Thoracic aorta (tissue), 2 donors: ENCODE results near the gene CFB. TPM values are rescaled to one million over a fixed set of nuclear protein-coding genes. Genes with fewer than 3 reads are reported as not detected.
"Not testable (repeated sequence)": the region's sequence is repeated elsewhere in the genome, so short reads cannot be mapped to it uniquely, and the experiment has no call there.

Experiments used
- ATAC-seq: fragments of 150-250 bp; one replicate; pipeline ENCODE4 v1.8.0; 2017; ENCODE audit warnings: low read depth; ENCODE audit not compliant: insufficient number of reproducible peaks, low FRiP score
- DNase-seq: peaks from one replicate; pipeline ENCODE4 v3.0.0-alpha.2; 2020; ENCODE audit warnings: low spot score
- H3K27ac ChIP-seq, 2 donors: fragments of 200-600 bp; sonication (generic); 1 replicate in 1 of 2; 2 replicates in 1 of 2; pipeline ENCODE4 v1.5.1; 2016; ENCODE audit warnings: mild to moderate bottlenecking in 2 of 2, moderate library complexity in 2 of 2
- H3K27me3 ChIP-seq: fragments of 200-600 bp; sonication (generic); replicated peaks from 2 replicates; pipeline ENCODE4 v1.6.0; 2016; ENCODE audit warnings: mild to moderate bottlenecking; ENCODE audit not compliant: insufficient read depth
- H3K36me3 ChIP-seq: fragments of 200-600 bp; sonication (generic); one replicate; pipeline ENCODE4 v1.5.1; 2016
- H3K4me1 ChIP-seq, 2 donors: fragments of 200-600 bp; sonication (generic); 1 replicate in 1 of 2; 2 replicates in 1 of 2; pipeline versions ENCODE4 v1.5.1 to v1.6.0; 2016; ENCODE audit warnings: low read depth in 2 of 2, mild to moderate bottlenecking in 1 of 2; ENCODE audit not compliant: control insufficient read depth in 1 of 2
- H3K4me3 ChIP-seq: fragments of 200-600 bp; sonication (generic); 2 replicates; pipeline ENCODE4 v1.5.1; 2016; ENCODE audit warnings: mild to moderate bottlenecking
- H3K9me3 ChIP-seq: fragments of 200-600 bp; sonication (generic); 2 replicates; pipeline ENCODE4 v1.5.1; 2016
- total RNA-seq, 2 donors: library from RNA; depleted of rRNA; stranded (reverse); fragments of >200 nt; gene quantifications; one replicate each; pipeline versions ENCODE4 v1.1.0 to v1.2.3, GENCODE V29; 2016
- TF ChIP-seq, protein P1 (sequence below): fragments of 200-600 bp; sonication (generic); IDR thresholded peaks from one replicate; pipeline ENCODE4 v1.5.1; 2019; ENCODE audit warnings: antibody characterized with exemption

CFB gene
- total RNA-seq, 2 donors from 2014 or later: 55.2 to 142 TPM

DNA sequence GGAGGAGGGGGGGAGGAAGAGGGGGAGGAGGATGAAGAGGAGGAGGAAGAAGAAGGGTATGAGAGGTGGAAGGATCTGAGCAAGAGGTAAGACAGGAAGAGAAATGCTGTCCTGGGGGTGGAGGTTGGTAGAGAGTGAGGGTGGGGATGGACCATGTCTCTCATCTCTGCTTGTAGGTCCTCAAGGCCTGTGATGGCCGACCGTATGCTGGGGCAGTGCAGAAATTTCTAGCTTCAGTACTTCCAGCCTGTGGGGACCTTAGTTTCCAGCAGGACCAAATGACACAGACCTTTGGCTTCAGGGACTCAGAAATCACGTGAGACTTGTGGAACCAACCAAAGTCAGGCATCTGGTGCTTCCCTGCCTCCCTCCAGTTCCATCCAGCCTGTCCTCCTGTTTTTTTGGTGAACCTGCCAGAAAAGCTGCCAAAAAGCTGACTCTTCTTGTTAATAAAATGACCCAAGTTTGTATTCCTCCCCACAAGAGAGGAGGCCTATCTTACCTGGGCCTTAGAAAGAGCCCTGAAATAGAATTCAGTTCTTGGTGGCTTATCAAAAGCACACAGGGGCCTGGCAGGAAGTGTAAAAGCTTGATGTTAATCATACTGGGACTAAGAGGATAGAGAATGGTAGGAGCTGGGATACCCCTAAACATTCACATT lies 33.5 kb downstream of the CFB start:
- H3K27me3 ChIP-seq: no peaks in the 10 kb centered on the region
- H3K27ac ChIP-seq: no peak overlapping the region
- no peaks in the 10 kb centered on the region for H3K9me3 ChIP-seq
- peaks cover 12% of the 10 kb centered on the region for H3K36me3 ChIP-seq
- no peak for ATAC-seq
- no peaks in the 10 kb centered on the region for H3K4me1 ChIP-seq
- H3K4me3 ChIP-seq: no peak overlapping the region
- no peak for DNase-seq
- TF ChIP-seq, protein P1, sequence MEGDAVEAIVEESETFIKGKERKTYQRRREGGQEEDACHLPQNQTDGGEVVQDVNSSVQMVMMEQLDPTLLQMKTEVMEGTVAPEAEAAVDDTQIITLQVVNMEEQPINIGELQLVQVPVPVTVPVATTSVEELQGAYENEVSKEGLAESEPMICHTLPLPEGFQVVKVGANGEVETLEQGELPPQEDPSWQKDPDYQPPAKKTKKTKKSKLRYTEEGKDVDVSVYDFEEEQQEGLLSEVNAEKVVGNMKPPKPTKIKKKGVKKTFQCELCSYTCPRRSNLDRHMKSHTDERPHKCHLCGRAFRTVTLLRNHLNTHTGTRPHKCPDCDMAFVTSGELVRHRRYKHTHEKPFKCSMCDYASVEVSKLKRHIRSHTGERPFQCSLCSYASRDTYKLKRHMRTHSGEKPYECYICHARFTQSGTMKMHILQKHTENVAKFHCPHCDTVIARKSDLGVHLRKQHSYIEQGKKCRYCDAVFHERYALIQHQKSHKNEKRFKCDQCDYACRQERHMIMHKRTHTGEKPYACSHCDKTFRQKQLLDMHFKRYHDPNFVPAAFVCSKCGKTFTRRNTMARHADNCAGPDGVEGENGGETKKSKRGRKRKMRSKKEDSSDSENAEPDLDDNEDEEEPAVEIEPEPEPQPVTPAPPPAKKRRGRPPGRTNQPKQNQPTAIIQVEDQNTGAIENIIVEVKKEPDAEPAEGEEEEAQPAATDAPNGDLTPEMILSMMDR: no peak

DNA sequence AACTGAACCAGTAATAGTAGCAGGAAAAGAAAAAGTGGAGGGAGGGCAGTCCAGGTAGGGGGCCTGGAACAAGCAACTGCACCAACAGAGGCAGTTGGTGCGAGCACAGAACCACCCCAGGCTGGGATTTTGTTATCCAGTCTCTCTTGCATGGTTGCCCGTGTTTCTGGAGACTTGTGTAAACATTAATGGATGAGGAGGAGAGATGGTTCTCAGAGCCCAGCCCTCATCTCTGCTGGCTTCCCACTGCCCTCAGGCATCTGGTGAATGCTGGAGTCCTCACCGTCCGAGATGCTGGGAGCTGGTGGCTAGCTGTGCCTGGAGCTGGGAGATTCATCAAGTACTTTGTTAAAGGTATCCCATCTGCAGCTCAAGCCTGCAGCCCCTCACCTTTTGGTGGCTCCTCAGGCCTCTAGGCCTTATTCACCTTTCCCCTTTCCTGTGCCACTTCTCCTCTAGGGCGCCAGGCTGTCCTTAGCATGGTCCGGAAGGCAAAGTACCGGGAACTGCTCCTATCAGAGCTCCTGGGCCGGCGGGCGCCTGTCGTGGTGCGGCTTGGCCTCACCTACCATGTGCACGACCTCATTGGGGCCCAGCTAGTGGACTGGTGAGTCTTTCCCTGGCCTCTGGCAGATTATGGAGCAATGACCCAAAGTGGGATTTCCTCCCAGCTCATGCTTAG lies 34.4 kb downstream of the CFB start:
- not testable (repeated sequence) for DNase-seq

DNA sequence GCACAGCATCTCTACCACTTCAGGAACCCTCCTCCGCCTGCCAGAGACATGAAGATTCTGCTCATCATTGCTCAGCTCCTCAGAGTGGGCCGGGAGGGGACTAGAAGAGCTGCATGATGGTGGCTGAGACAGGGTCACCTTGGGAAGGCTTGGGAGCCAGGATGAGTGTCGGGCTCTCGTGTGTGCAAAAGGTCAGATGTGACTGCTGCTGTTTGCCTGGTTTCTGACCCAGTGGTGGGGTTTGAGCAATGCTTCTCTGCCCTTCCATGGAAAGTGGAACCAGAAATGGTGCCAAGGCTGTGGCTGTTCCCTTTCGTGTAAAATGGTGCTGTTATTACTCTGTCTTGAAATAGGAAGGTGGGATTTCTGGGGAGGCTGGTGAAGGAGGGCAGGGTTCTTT lies 35.1 kb downstream of the CFB start:
- ATAC-seq, DNase-seq, H3K4me1 ChIP-seq, H3K9me3 ChIP-seq, H3K27ac ChIP-seq, H3K4me3 ChIP-seq, H3K27me3 ChIP-seq: not testable (repeated sequence)
- H3K36me3 ChIP-seq: peaks cover 12% of the 10 kb centered on the region

More for the DNA sequence above, 34.4 kb downstream of the CFB start:
- not testable (repeated sequence) for H3K4me1 ChIP-seq, H3K4me3 ChIP-seq, ATAC-seq, H3K27me3 ChIP-seq, H3K9me3 ChIP-seq, H3K27ac ChIP-seq
- H3K36me3 ChIP-seq: peaks cover 12% of the 10 kb centered on the region

DNA sequence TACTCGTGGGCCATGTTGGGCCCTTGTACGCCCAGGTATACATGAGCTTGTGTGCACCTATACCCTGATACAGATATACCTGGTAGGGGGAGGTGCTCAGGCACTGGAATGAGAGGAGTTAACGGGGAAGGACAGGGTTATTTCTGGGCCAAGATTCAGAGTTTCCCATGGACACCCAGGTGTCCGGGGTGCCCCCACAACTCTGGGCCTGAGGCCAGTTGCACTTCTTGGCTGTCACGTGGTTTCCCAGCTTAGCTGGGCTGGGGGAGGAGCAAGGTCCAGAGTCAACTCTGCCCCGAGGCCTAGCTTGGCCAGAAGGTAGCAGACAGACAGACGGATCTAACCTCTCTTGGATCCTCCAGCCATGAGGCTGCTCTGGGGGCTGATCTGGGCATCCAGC lies 35.8 kb downstream of the CFB start, which contains the start of gene C4A:
Gene C4A, plus strand, starts transcription at position 314 of the 400 bp plus-strand sequence. Its CDS starts 51 bp downstream, at position 365.
- not testable (repeated sequence) for H3K4me3 ChIP-seq, H3K9me3 ChIP-seq, H3K27me3 ChIP-seq, H3K4me1 ChIP-seq, ATAC-seq, DNase-seq, H3K27ac ChIP-seq
- H3K36me3 ChIP-seq: peaks cover 12% of the 10 kb centered on the region

DNA sequence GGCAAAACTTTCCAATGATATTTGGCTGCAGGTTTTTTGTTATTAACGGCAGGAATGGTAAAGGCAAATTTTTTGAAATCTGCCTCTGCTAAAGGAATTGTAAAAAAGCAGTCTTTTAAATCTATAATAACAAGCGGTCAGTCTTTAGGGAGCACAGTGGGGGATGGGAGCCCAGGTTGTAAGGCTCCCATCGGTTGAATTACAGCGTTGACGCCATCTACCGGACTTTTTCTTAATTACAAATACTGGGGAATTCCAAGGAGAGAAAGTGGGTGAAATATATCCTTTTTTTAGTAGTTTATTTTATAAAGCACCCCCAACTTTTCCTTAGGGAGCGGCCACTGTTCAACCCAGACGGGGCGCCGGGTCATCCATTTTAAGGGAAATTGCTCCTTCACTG lies 43.5 kb downstream of the CFB start:
- not testable (repeated sequence) for H3K36me3 ChIP-seq, H3K4me1 ChIP-seq, H3K4me3 ChIP-seq, H3K27ac ChIP-seq, DNase-seq, ATAC-seq, H3K27me3 ChIP-seq, H3K9me3 ChIP-seq

DNA sequence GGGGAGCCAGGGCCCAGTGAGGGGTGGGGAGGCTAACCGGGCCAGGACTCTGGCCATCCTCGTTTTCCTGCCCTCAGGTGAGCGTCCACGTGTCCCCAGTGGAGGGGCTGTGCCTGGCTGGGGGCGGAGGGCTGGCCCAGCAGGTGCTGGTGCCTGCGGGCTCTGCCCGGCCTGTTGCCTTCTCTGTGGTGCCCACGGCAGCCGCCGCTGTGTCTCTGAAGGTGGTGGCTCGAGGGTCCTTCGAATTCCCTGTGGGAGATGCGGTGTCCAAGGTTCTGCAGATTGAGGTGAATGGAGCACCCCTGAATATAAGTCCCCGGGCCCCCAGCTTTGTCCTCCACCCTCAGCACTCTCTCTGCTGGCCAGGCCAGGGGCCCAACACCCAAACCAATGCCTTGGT lies 48.5 kb downstream of the CFB start:
- not testable (repeated sequence) for H3K27ac ChIP-seq, ATAC-seq, H3K4me3 ChIP-seq, H3K36me3 ChIP-seq, DNase-seq, H3K4me1 ChIP-seq, H3K27me3 ChIP-seq, H3K9me3 ChIP-seq

DNA sequence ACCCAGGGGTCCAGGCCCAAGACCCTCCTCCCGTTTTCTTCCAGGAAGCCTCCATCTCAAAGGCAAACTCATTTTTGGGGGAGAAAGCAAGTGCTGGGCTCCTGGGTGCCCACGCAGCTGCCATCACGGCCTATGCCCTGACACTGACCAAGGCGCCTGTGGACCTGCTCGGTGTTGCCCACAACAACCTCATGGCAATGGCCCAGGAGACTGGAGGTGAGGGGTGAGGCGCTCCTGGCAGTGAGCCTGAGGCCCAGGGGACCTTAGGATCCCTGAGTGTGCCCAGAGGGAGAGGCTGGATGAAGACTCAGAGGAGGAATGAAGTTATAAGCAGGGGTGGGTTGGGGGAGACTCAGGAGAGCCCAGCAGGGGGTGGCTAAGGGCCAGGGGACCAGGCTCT lies 50.5 kb downstream of the CFB start:
- H3K27me3 ChIP-seq, ATAC-seq, H3K9me3 ChIP-seq, H3K36me3 ChIP-seq, H3K27ac ChIP-seq, DNase-seq, H3K4me1 ChIP-seq, H3K4me3 ChIP-seq: not testable (repeated sequence)

Other genes starting within 250 kb of the CFB start
- gene ABHD16A, start 242.8 kb upstream of the CFB start, total RNA-seq: 10 to 100 TPM; 49.3 to 52.8 TPM
- gene LY6G6F, start 239.2 kb upstream of the CFB start, total RNA-seq: not detected
- gene LY6G6D, start 230.7 kb upstream of the CFB start, total RNA-seq: not detected
- gene LY6G6C, start 224.3 kb upstream of the CFB start, total RNA-seq: not detected
- gene MPIG6B, start 222.7 kb upstream of the CFB start, total RNA-seq: not detected
- gene DDAH2, start 216.8 kb upstream of the CFB start, total RNA-seq: 100 to 1,000 TPM; 136 TPM
- 100 to 1,000 TPM; 222 to 251 TPM for gene CLIC1, start 209.6 kb upstream of the CFB start, total RNA-seq
- 10 to 100 TPM in 1 of 2 donors, 1 to 10 TPM in 1; 5.7 to 10.5 TPM for gene MSH5, start 206.1 kb upstream of the CFB start, total RNA-seq
- 10 to 100 TPM in 1 of 2 donors, not detected in 1; 13.3 TPM for gene SAPCD1, start 183.4 kb upstream of the CFB start, total RNA-seq
- gene VWA7, start 168.8 kb upstream of the CFB start, total RNA-seq: under 1 TPM; 0.68 to 0.78 TPM
- gene VARS1, start 150.3 kb upstream of the CFB start, total RNA-seq: 10 to 100 TPM; 24.8 to 46.8 TPM
- 10 to 100 TPM; 21.2 to 40.1 TPM for gene LSM2, start 139.1 kb upstream of the CFB start, total RNA-seq
- gene HSPA1L, start 130.8 kb upstream of the CFB start, total RNA-seq: 1 to 10 TPM; 1.1 to 1.2 TPM
- 100 to 1,000 TPM; 240 to 354 TPM for gene HSPA1A, start 130.6 kb upstream of the CFB start, total RNA-seq
- gene HSPA1B, start 118.4 kb upstream of the CFB start, total RNA-seq: 100 to 1,000 TPM; 178 to 262 TPM
- 10 to 100 TPM; 26.0 to 35.2 TPM for gene NEU1, start 83.3 kb upstream of the CFB start, total RNA-seq
- 1 to 10 TPM in 1 of 2 donors, not detected in 1; 5.8 TPM for gene SLC44A4, start 67.1 kb upstream of the CFB start, total RNA-seq
- 10 to 100 TPM; 19.5 to 33.2 TPM for gene EHMT2, start 48.4 kb upstream of the CFB start, total RNA-seq
- gene ZBTB12, start 44.0 kb upstream of the CFB start, total RNA-seq: 1 to 10 TPM in 1 of 2 donors, not detected in 1; 1.6 TPM
- 10 to 100 TPM; 13.8 to 40.2 TPM for gene C2, start 18.4 kb upstream of the CFB start, total RNA-seq
- gene NELFE, start 12.9 kb downstream of the CFB start, total RNA-seq: 10 to 100 TPM; 62.4 to 69.3 TPM
- 10 to 100 TPM; 37.7 to 73.0 TPM for gene SKIC2, start 13.1 kb downstream of the CFB start, total RNA-seq
- gene DXO, start 26.0 kb downstream of the CFB start, total RNA-seq: 10 to 100 TPM; 14.1 to 45.4 TPM
- gene C4A, start 36.0 kb downstream of the CFB start, total RNA-seq: 100 to 1,000 TPM in 1 of 2 donors, 10 to 100 TPM in 1; 30.2 to 162 TPM
- 100 to 1,000 TPM in 1 of 2 donors, 10 to 100 TPM in 1; 44.3 to 108 TPM for gene C4B, start 68.7 kb downstream of the CFB start, total RNA-seq
- gene CYP21A2, start 92.3 kb downstream of the CFB start, total RNA-seq: 1 to 10 TPM in 1 of 2 donors, not detected in 1; 2.4 TPM
- 100 to 1,000 TPM; 194 to 210 TPM for gene TNXB, start 163.2 kb downstream of the CFB start, total RNA-seq
- 10 to 100 TPM; 38.2 to 60.9 TPM for gene ATF6B, start 182.2 kb downstream of the CFB start, total RNA-seq
- gene FKBPL, start 184.2 kb downstream of the CFB start, total RNA-seq: 1 to 10 TPM in 1 of 2 donors, under 1 TPM in 1; 0.41 to 3.2 TPM
- 1 to 10 TPM; 3.8 to 6.8 TPM for gene PRRT1, start 205.8 kb downstream of the CFB start, total RNA-seq
- gene PPT2, start 208.0 kb downstream of the CFB start, total RNA-seq: 10 to 100 TPM; 21.8 to 42.0 TPM
- gene EGFL8, start 218.5 kb downstream of the CFB start, total RNA-seq: 10 to 100 TPM; 13.8 to 16.2 TPM
- 10 to 100 TPM; 43.0 to 53.1 TPM for gene AGPAT1, start 230.0 kb downstream of the CFB start, total RNA-seq
- gene RNF5, start 232.3 kb downstream of the CFB start, total RNA-seq: 10 to 100 TPM; 63.5 to 68.4 TPM
- gene AGER, start 238.2 kb downstream of the CFB start, total RNA-seq: 1 to 10 TPM; 1.8 to 3.8 TPM
- 10 to 100 TPM; 35.7 to 59.4 TPM for gene PBX2, start 244.1 kb downstream of the CFB start, total RNA-seq
- gene GPSM3, start 246.5 kb downstream of the CFB start, total RNA-seq: 10 to 100 TPM; 11.9 to 22.2 TPM